ENCODE results near the gene SUSD5. TPM values are rescaled to one million over a fixed set of nuclear protein-coding genes. Genes with fewer than 3 reads are reported as not detected.
A peak's percentile ranks its signal among the peaks of the same experiment; 100 is the strongest.
"Not testable (repeated sequence)": the region's sequence is repeated elsewhere in the genome, so short reads cannot be mapped to it uniquely, and the experiment has no call there.

The SUSD5 gene
- total RNA-seq, 1 donor from 2014 or later, result 22.7 TPM

DNA sequence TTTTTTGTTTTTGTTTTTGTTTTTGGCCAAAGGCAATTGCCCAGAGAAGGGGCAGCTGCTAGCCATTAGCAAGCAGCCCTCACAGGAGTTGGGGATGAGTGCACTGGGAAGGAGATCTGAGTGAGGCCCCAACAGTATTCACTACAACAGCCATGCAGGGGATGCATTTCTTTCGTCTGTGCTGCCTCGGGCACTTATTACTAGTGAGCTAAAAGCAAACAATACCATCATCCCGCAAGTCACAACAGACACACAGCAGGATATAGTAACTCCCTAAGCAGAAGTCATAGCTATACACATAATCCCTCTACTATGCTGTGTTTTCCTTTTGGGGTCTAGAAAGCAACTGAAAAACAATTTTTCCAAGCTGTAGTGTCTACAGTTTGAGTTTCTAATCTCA, 77.6 kb downstream of the SUSD5 start:
- DNase-seq (ENCODE audit: extremely low spot score, unreplicated experiment), result no peak
- Mint-ChIP-seq H3K36me3 (ENCODE audit: unreplicated experiment) (peaks cover 47% of the 10 kb centered on the region), H3K4me1 (ENCODE audit: unreplicated experiment) (peaks cover 52% of the 10 kb centered on the region), H3K27me3 (ENCODE audit: unreplicated experiment) (no peaks in the 10 kb centered on the region), H3K27ac (ENCODE audit: unreplicated experiment) (peak overlapping the region; percentile 80), H3K4me3 (ENCODE audit: unreplicated experiment) (peak overlapping the region; percentile 44), H3K9me3 (ENCODE audit: unreplicated experiment) (no peaks in the 10 kb centered on the region)
- no peak for TF ChIP-seq CTCF (IDR thresholded peaks at IDR 0.05)

DNA sequence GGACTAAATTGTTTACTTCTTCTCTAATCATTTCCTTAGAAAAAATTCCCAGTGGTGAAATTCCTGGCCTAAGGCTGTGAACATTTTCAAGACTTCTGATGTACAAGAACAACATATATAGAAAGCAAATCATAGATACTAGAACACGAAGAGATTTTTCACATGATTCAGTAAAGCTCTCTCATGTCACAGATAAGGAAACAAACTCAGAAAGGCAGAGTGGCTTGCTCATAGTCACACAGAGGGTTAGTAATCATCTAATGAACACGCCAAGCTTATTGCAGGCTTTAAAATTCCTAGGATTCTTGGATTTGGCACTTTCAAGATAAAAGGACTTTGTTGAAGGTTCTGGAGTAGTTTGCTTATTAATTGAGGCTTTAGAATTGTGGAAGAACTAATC, 78.6 kb downstream of the SUSD5 start:
- Mint-ChIP-seq H3K27ac (ENCODE audit: unreplicated experiment) (peak overlapping the region; percentile 80), H3K36me3 (ENCODE audit: unreplicated experiment) (peaks cover 49% of the 10 kb centered on the region), H3K27me3 (ENCODE audit: unreplicated experiment) (no peaks in the 10 kb centered on the region), H3K9me3 (ENCODE audit: unreplicated experiment) (no peaks in the 10 kb centered on the region), H3K4me3 (ENCODE audit: unreplicated experiment) (peak overlapping the region; percentile 1), H3K4me1 (ENCODE audit: unreplicated experiment) (peaks cover 42% of the 10 kb centered on the region)
- TF ChIP-seq CTCF (IDR thresholded peaks at IDR 0.05), result no peak
- no peak for DNase-seq (ENCODE audit: extremely low spot score, unreplicated experiment)

DNA sequence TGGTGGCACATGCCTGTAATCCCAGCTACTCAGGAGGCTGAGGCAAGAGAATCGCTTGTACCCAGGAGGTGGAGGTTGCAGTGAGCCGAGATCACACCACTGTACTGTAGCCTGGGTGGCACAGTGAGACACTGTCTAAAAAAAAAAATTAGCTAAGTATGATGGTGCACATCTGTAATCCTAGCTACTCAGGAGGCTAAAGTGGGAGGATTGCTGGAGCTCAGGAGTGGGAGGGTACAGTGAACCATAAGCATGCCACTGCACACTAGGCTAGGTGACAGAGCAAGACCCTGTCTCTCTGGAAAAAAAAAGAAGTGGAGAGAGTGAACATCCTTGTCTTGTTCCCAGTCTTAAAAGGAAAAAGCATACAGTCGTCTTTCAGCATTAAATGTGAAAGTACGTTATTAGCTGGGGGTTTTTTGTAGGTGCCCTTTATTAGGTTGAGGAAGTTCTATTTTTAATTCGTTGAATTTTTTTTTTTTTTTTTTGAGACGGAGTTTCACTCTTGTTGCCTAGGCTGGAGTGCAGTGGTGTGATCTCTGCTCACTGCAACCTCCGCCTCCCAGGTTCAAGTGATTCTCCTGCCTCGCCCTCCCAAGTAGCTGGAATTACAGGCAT, 79.5 kb downstream of the SUSD5 start:
- Mint-ChIP-seq H3K27ac (ENCODE audit: unreplicated experiment) (peak overlapping the region; percentile 80), H3K4me1 (ENCODE audit: unreplicated experiment) (peaks cover 33% of the 10 kb centered on the region), H3K36me3 (ENCODE audit: unreplicated experiment) (peaks cover 44% of the 10 kb centered on the region)
- not testable (repeated sequence) for H3K4me3 Mint-ChIP-seq (ENCODE audit: unreplicated experiment); H3K9me3 Mint-ChIP-seq (ENCODE audit: unreplicated experiment); H3K27me3 Mint-ChIP-seq (ENCODE audit: unreplicated experiment); DNase-seq (ENCODE audit: extremely low spot score, unreplicated experiment)

DNA sequence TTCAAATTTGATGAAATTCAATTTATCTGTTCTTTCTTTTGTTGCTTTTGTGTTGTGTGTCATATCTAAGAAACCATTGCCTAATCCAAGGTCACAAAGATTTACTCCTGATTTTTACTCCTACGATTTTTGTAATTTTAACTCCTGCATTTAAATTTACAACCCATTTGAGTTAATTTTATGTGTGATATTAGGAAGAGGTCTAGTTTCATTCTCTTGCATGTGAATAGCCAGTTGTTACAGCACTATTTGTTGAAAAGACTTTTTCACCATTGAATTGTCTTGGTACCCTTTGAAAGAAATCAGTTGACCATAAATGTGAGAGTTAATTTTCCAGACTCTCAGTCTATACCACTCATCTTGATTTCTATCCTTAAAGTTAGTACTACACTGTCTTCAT, 80.9 kb downstream of the SUSD5 start:
- no peaks in the 10 kb centered on the region for H3K27me3 Mint-ChIP-seq (ENCODE audit: unreplicated experiment)
- H3K27ac Mint-ChIP-seq (ENCODE audit: unreplicated experiment), result no peak overlapping the region
- H3K4me1 Mint-ChIP-seq (ENCODE audit: unreplicated experiment), result peaks cover 28% of the 10 kb centered on the region
- no peak for DNase-seq (ENCODE audit: extremely low spot score, unreplicated experiment)
- no peak overlapping the region for H3K4me3 Mint-ChIP-seq (ENCODE audit: unreplicated experiment)
- no peaks in the 10 kb centered on the region for H3K9me3 Mint-ChIP-seq (ENCODE audit: unreplicated experiment)
- no peak for TF ChIP-seq CTCF (IDR thresholded peaks at IDR 0.05)
- peaks cover 32% of the 10 kb centered on the region for H3K36me3 Mint-ChIP-seq (ENCODE audit: unreplicated experiment)

GRCh38 chr3:33134026-33134625, 84.5 kb downstream of the SUSD5 start:
- H3K4me1 Mint-ChIP-seq (ENCODE audit: unreplicated experiment), result peaks cover 9% of the 10 kb centered on the region
- no peak overlapping the region for H3K4me3 Mint-ChIP-seq (ENCODE audit: unreplicated experiment)
- no peak for TF ChIP-seq CTCF (IDR thresholded peaks at IDR 0.05)
- peaks cover 28% of the 10 kb centered on the region for H3K36me3 Mint-ChIP-seq (ENCODE audit: unreplicated experiment)
- H3K9me3 Mint-ChIP-seq (ENCODE audit: unreplicated experiment), result no peaks in the 10 kb centered on the region
- DNase-seq (ENCODE audit: extremely low spot score, unreplicated experiment), result no peak
- no peaks in the 10 kb centered on the region for H3K27me3 Mint-ChIP-seq (ENCODE audit: unreplicated experiment)
- H3K27ac Mint-ChIP-seq (ENCODE audit: unreplicated experiment), result no peak overlapping the region
